SK-N-SH (cell line): ENCODE measurements around the gene ISCA2. TPM values are rescaled to one million over a fixed set of nuclear protein-coding genes. Genes with fewer than 3 reads are reported as not detected.

Experiments
- CTCF ChIA-PET: fragments of 300-600, 350-600 bp; formaldehyde crosslinking; extraction: SDS; loops from one replicate; lab custom pipeline; 2021; lab: Yijun Ruan, JAX
- POLR2A ChIA-PET: fragments of 350-600 bp; sonication (Branson Sonifier 250); formaldehyde crosslinking; extraction: SDS; loops from one replicate; lab custom pipeline; 2020; ENCODE audit warnings: antibody characterized with exemption, inconsistent platforms; lab: Yijun Ruan, JAX
- DNase-seq: peaks from one replicate; pipeline ENCODE4 v3.0.0; 2012
- H2AFZ ChIP-seq: fragments of 200-600 bp; sonication (generic); 2 replicates; pipeline ENCODE4 v1.8.1; 2016; ENCODE audit warnings: antibody characterized with exemption, mild to moderate bottlenecking, low read depth
- H3F3A ChIP-seq: fragments of 200-600 bp; sonication (generic); replicated peaks from 2 replicates; pipeline ENCODE3; 2016; ENCODE audit warnings: antibody characterized with exemption, mild to moderate bottlenecking; ENCODE audit not compliant: insufficient read depth
- H3K27ac ChIP-seq, 2 experiments: fragments of 200-500 bp in 1 of 2; fragments of 200-600 bp in 1 of 2; sonication (Bioruptor generic) in 1 of 2; sonication (generic), shearing (Covaris generic) in 1 of 2; 2 replicates each; pipeline versions ENCODE4 v1.5.1 to v1.6.1; 2014 to 2016; ENCODE audit warnings: low read depth in 2 of 2, inconsistent platforms in 1 of 2, low read length in 1 of 2, mild to moderate bottlenecking in 1 of 2, mixed read lengths in 1 of 2
- H3K27me3 ChIP-seq: fragments of 200-600 bp; sonication (generic), shearing (Covaris generic); 2 replicates; pipeline ENCODE4 v1.6.1; 2016; ENCODE audit warnings: mixed run types; ENCODE audit not compliant: insufficient read depth
- H3K36me3 ChIP-seq, 2 experiments: fragments of 200-500 bp in 1 of 2; fragments of 200-600 bp in 1 of 2; sonication (Bioruptor generic) in 1 of 2; sonication (generic) in 1 of 2; replicated peaks in 1 of 2; 2 replicates each; pipeline versions ENCODE3 to v1.5.1; 2014 to 2016; ENCODE audit warnings: low read length in 1 of 2, mild to moderate bottlenecking in 1 of 2; ENCODE audit not compliant: insufficient read depth in 2 of 2, control insufficient read depth in 1 of 2
- H3K4me1 ChIP-seq, 2 experiments: fragments of 200-500 bp in 1 of 2; fragments of 200-600 bp in 1 of 2; sonication (Bioruptor generic) in 1 of 2; sonication (generic), shearing (Covaris generic) in 1 of 2; 2 replicates each; pipeline versions ENCODE4 v1.5.1 to v1.6.1; 2014 to 2016; ENCODE audit warnings: low read depth in 1 of 2, low read length in 1 of 2, mixed run types in 1 of 2; ENCODE audit not compliant: insufficient read depth in 2 of 2, control insufficient read depth in 1 of 2
- H3K4me2 ChIP-seq: fragments of 200-600 bp; sonication (generic), shearing (Covaris generic); 2 replicates; pipeline ENCODE4 v1.6.1; 2017; ENCODE audit warnings: mixed run types
- H3K4me3 ChIP-seq, 2 experiments: fragments of 200-500 bp in 1 of 2; fragments of 200-600 bp in 1 of 2; sonication (Bioruptor generic) in 1 of 2; sonication (generic), shearing (Covaris generic) in 1 of 2; 2 replicates each; pipeline versions ENCODE4 v1.5.1 to v1.8.1; 2014 to 2016; ENCODE audit warnings: low read depth in 2 of 2, inconsistent platforms in 1 of 2, low read length in 1 of 2, mild to moderate bottlenecking in 1 of 2, mixed read lengths in 1 of 2, moderate library complexity in 1 of 2
- H3K79me2 ChIP-seq: fragments of 200-600 bp; sonication (generic); 2 replicates; pipeline ENCODE4 v1.8.1; 2017; ENCODE audit warnings: mild to moderate bottlenecking; ENCODE audit not compliant: insufficient read depth
- H3K9ac ChIP-seq: fragments of 200-600 bp; sonication (generic); 2 replicates; pipeline ENCODE4 v1.6.1; 2017; ENCODE audit warnings: mixed run types
- H3K9me2 ChIP-seq: fragments of 200-600 bp; sonication (generic); 2 replicates; pipeline ENCODE4 v1.6.1; 2017; ENCODE audit warnings: mixed run types
- H3K9me3 ChIP-seq: fragments of 200-600 bp; sonication (generic); 2 replicates; pipeline ENCODE4 v1.6.1; 2017; ENCODE audit warnings: mixed run types, mild to moderate bottlenecking, moderate library complexity
- H4K20me1 ChIP-seq: fragments of 200-600 bp; sonication (generic); 2 replicates; pipeline ENCODE4 v1.6.1; 2017; ENCODE audit warnings: mild to moderate bottlenecking, mixed run types; ENCODE audit not compliant: insufficient read depth
- CHD2 ChIP-seq: fragments of 150-350 bp; IDR thresholded peaks from 2 replicates; pipeline ENCODE4 v1.6.1; 2018; ENCODE audit warnings: low read length; ENCODE audit not compliant: partially characterized antibody
- CTCF ChIP-seq: fragments of 200-600 bp; sonication (generic); IDR thresholded peaks from 2 replicates; pipeline ENCODE4 v1.6.1; 2017; ENCODE audit warnings: antibody characterized with exemption, mild to moderate bottlenecking, moderate library complexity
- ELF1 ChIP-seq: IDR thresholded peaks from 2 replicates; pipeline ENCODE4 v1.4.0; 2012
- EZH2phosphoT487 ChIP-seq: fragments of 200-600 bp; sonication (generic); IDR thresholded peaks from 2 replicates; pipeline ENCODE4 v1.6.1; 2017; ENCODE audit warnings: low read depth, mixed run types, mild to moderate bottlenecking, antibody characterized with exemption, moderate library complexity, borderline replicate concordance
- FOSL2 ChIP-seq: IDR thresholded peaks from 2 replicates; pipeline ENCODE4 v1.4.0; 2012; ENCODE audit warnings: low read depth, mild to moderate bottlenecking, moderate library complexity, borderline replicate concordance
- FOXJ3 ChIP-seq: sonication (generic); formaldehyde crosslinking; IDR thresholded peaks from 2 replicates; pipeline ENCODE4 v1.5.1; 2020; ENCODE audit warnings: mild to moderate bottlenecking, missing genetic modification reagents
- FOXM1 ChIP-seq: IDR thresholded peaks from 2 replicates; pipeline ENCODE4 v1.4.0; 2012; ENCODE audit warnings: low read depth, mild to moderate bottlenecking
- GATA2 ChIP-seq: sonication (generic); formaldehyde crosslinking; IDR thresholded peaks from 2 replicates; pipeline ENCODE4 v1.5.0; 2020; ENCODE audit warnings: mild to moderate bottlenecking, missing genetic modification reagents
- JUND ChIP-seq: IDR thresholded peaks from 2 replicates; pipeline ENCODE4 v1.4.0; 2012
- MAX ChIP-seq: IDR thresholded peaks from 2 replicates; pipeline ENCODE4 v1.4.0; 2012; ENCODE audit warnings: low read depth
- NFIC ChIP-seq: IDR thresholded peaks from 2 replicates; pipeline ENCODE4 v1.4.0; 2012; ENCODE audit warnings: borderline replicate concordance
- NRF1 ChIP-seq: IDR thresholded peaks from 2 replicates; pipeline ENCODE4 v1.6.1; 2012; ENCODE audit warnings: low read depth, mild to moderate bottlenecking, low read length
- POLR2AphosphoS5 ChIP-seq: IDR thresholded peaks from 2 replicates; pipeline ENCODE4 v1.6.1; 2012; ENCODE audit warnings: low read depth, low read length
- RFX5 ChIP-seq: IDR thresholded peaks from 2 replicates; pipeline ENCODE4 v1.6.1; 2012; ENCODE audit warnings: mild to moderate bottlenecking, improper control_type of control experiment, low read length
- TAF1 ChIP-seq: IDR thresholded peaks from 2 replicates; pipeline ENCODE4 v1.6.1; 2012; ENCODE audit warnings: low read depth, mild to moderate bottlenecking, low read length, moderate library complexity, borderline replicate concordance
- TEAD4 ChIP-seq: IDR thresholded peaks from 2 replicates; pipeline ENCODE4 v1.4.0; 2012; ENCODE audit warnings: mild to moderate bottlenecking, borderline replicate concordance; ENCODE audit not compliant: insufficient read depth
- YY1 ChIP-seq: IDR thresholded peaks from 2 replicates; pipeline ENCODE4 v1.4.0; 2012; ENCODE audit warnings: low read depth, mild to moderate bottlenecking
- ZBTB33 ChIP-seq: IDR thresholded peaks from 2 replicates; pipeline ENCODE4 v1.4.0; 2012; ENCODE audit warnings: low read depth, borderline replicate concordance
- WGBS: methylation state at CpG from one replicate; pipeline ENCODE4 v1.1.6; 2017; ENCODE audit warnings: low lambda C conversion rate; 5-methylcytosine and 5-hydroxymethylcytosine counted together
- polyA plus RNA-seq, 3 experiments: library from polyadenylated mRNA; depleted of rRNA; stranded (reverse); fragments of >200 nt; gene quantifications; 2 replicates each; pipeline ENCODE4 v1.2.3, GENCODE V29; 2012
- TF ChIP-seq, protein P1 (sequence below): fragments of 150-350 bp; IDR thresholded peaks from 2 replicates; pipeline ENCODE4 v1.6.1; 2016; ENCODE audit warnings: mild to moderate bottlenecking, low read depth, low read length
- TF ChIP-seq, protein P2 (sequence below): IDR thresholded peaks from 2 replicates; pipeline ENCODE4 v1.6.1; 2012; ENCODE audit warnings: mild to moderate bottlenecking, low read depth, low read length, moderate library complexity

The ISCA2 gene
- polyA plus RNA-seq, 1 of the 3 experiments (the other 2 are of a cell fraction), result 51.9 TPM

- TF ChIP-seq YY1, result no peak
- TF ChIP-seq CHD2, result no peak
- TF ChIP-seq, all 33 proteins: peak for 0
Measured at GRCh38 chr14:74504874-74505720, 11.5 kb downstream of the ISCA2 start (continued).

DNA sequence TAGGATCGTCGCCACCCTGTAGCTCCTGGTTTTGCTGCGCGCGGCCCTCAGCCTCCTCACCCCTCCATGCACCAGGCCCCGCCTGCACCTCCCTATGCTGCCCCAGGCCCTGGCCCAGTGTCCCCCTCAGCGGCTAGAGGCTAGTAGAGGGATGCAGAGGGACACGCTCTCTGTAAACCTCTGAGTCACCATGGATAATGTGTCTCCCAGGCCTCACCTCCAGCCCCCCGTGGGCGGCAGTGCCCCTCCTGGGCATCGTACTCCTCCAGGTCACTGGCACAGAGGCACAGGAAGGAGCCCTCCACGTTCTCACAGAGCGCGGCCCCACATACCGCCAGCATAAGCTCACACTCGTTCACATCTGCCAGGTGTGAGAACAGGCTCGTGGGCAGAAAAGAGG lies 12.3 kb downstream of the ISCA2 start:
- no peak overlapping the region for H2AFZ ChIP-seq
- H3K27me3 ChIP-seq, result no peaks in the 10 kb centered on the region
- H3K36me3 ChIP-seq, result peaks cover 20 to 74% of the 10 kb centered on the region in 2 experiments
- peaks cover 0 to 15% of the 10 kb centered on the region in 2 experiments; a peak in 1 of 4 replicates for H3K4me1 ChIP-seq
- no peak overlapping the region for H3K4me2 ChIP-seq
- H3K79me2 ChIP-seq, result no peaks in the 10 kb centered on the region
- peaks cover 12% of the 10 kb centered on the region for H3F3A ChIP-seq
- H3K9me3 ChIP-seq, result no peaks in the 10 kb centered on the region
- ChIA-PET POLR2A (no interaction called here), CTCF (interaction anchor here (1.5 to 2.8 kb wide), 4 partner anchors 15 to 107 kb away, joined by 3 to 11 read pairs (median 7); partner anchors contain the start of gene LTBP2)
- TF ChIP-seq MAX, result no peak
- no peak for TF ChIP-seq FOXJ3 (CRISPR knock-in tag)
- TF ChIP-seq FOSL2, result no peak
- TF ChIP-seq TEAD4, result no peak
- TF ChIP-seq YY1, result no peak
- TF ChIP-seq CHD2, result no peak
- TF ChIP-seq, protein P1, sequence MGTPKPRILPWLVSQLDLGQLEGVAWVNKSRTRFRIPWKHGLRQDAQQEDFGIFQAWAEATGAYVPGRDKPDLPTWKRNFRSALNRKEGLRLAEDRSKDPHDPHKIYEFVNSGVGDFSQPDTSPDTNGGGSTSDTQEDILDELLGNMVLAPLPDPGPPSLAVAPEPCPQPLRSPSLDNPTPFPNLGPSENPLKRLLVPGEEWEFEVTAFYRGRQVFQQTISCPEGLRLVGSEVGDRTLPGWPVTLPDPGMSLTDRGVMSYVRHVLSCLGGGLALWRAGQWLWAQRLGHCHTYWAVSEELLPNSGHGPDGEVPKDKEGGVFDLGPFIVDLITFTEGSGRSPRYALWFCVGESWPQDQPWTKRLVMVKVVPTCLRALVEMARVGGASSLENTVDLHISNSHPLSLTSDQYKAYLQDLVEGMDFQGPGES, result no peak
- TF ChIP-seq POLR2AphosphoS5, result no peak
- no peak for TF ChIP-seq GATA2 (CRISPR knock-in tag)
- TF ChIP-seq EZH2phosphoT487, result no peak
- no peak for TF ChIP-seq NRF1
- no peak for TF ChIP-seq NFIC
- TF ChIP-seq, protein P2, sequence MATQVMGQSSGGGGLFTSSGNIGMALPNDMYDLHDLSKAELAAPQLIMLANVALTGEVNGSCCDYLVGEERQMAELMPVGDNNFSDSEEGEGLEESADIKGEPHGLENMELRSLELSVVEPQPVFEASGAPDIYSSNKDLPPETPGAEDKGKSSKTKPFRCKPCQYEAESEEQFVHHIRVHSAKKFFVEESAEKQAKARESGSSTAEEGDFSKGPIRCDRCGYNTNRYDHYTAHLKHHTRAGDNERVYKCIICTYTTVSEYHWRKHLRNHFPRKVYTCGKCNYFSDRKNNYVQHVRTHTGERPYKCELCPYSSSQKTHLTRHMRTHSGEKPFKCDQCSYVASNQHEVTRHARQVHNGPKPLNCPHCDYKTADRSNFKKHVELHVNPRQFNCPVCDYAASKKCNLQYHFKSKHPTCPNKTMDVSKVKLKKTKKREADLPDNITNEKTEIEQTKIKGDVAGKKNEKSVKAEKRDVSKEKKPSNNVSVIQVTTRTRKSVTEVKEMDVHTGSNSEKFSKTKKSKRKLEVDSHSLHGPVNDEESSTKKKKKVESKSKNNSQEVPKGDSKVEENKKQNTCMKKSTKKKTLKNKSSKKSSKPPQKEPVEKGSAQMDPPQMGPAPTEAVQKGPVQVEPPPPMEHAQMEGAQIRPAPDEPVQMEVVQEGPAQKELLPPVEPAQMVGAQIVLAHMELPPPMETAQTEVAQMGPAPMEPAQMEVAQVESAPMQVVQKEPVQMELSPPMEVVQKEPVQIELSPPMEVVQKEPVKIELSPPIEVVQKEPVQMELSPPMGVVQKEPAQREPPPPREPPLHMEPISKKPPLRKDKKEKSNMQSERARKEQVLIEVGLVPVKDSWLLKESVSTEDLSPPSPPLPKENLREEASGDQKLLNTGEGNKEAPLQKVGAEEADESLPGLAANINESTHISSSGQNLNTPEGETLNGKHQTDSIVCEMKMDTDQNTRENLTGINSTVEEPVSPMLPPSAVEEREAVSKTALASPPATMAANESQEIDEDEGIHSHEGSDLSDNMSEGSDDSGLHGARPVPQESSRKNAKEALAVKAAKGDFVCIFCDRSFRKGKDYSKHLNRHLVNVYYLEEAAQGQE, result no peak
- TF ChIP-seq ELF1, result no peak
- no peak for TF ChIP-seq JUND
- TF ChIP-seq TAF1, result no peak
- no peak for TF ChIP-seq FOXM1
- no peak for TF ChIP-seq ZBTB33
- TF ChIP-seq CTCF, result no peak
- no peak for TF ChIP-seq RFX5
- no peak overlapping the region for H3K4me3 ChIP-seq
- DNase-seq, result no peak
- H4K20me1 ChIP-seq, result no peaks in the 10 kb centered on the region
- 0 out of 4 replicates have a peak overlapping the region, but pooled peaks of 1 of the 2 experiments have one; percentile 4 for H3K27ac ChIP-seq
- WGBS, result 93% methylated on average over 10 of the region's 17 CpGs
- H3K9me2 ChIP-seq, result no peaks in the 10 kb centered on the region
- no peak overlapping the region for H3K9ac ChIP-seq
